Ramos (cell line): Measurements from ENCODE around the gene NUDT9.
"Not testable (repeated sequence)": the region's sequence is repeated elsewhere in the genome, so short reads cannot be mapped to it uniquely, and the experiment has no call there.

ENCODE experiments used
- in situ Hi-C: fragments of 300-500 bp; cut with MboI; formaldehyde crosslinking; loops from one replicate; pipeline ENCODE4 v1.14.3; 2022; ENCODE audit warnings: low sequenced_read_pairs; ENCODE audit not compliant: unreplicated experiment

The NUDT9 gene, protein sequence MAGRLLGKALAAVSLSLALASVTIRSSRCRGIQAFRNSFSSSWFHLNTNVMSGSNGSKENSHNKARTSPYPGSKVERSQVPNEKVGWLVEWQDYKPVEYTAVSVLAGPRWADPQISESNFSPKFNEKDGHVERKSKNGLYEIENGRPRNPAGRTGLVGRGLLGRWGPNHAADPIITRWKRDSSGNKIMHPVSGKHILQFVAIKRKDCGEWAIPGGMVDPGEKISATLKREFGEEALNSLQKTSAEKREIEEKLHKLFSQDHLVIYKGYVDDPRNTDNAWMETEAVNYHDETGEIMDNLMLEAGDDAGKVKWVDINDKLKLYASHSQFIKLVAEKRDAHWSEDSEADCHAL

DNA sequence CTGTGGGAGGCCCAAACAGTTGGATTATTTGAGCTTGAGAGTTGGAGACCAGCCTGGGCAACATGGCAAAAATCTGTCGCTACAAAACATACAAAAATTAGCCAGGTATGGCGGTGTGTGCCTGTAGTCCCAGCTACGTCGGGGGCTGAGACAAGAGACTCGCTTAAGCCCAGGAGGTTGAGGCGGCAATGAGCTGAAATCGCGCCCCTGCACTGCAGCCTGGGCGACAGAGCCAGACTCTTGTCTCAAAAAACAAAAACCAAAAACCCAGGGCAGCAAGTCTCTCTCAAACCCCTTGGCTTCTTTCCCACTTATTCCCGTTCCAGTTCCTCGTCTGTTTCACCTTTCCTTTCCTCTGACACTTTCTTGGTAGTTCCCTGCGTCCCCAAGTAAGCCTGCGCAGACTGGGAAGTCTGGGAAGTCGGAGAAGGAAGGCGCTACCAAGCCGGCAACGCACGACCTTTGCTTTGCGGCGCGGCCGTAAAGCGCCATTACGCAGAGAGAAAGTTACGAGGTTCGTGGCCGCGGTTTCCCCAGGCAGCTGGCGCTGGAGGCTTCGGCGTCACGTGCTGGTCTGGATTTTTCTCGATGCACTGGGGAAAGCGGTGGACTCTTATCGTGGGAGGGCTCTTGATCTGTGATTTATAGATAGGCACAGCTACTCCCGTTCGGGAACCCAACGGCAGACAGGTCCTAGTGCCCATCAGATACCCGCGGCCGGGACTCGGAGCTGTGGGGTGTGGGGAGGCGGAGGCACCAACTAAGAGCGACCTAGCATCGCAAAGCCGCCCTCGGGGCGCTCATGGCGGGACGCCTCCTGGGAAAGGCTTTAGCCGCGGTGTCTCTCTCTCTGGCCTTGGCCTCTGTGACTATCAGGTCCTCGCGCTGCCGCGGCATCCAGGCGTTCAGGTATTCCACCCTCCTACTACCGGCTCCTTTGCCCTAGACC lies at the start of gene NUDT9:
NUDT9 (plus strand) TSS at position 470 of the 949 bp plus-strand sequence; CDS start at position 803, 333 bp downstream.
- in situ Hi-C loops: no loop called here

DNA sequence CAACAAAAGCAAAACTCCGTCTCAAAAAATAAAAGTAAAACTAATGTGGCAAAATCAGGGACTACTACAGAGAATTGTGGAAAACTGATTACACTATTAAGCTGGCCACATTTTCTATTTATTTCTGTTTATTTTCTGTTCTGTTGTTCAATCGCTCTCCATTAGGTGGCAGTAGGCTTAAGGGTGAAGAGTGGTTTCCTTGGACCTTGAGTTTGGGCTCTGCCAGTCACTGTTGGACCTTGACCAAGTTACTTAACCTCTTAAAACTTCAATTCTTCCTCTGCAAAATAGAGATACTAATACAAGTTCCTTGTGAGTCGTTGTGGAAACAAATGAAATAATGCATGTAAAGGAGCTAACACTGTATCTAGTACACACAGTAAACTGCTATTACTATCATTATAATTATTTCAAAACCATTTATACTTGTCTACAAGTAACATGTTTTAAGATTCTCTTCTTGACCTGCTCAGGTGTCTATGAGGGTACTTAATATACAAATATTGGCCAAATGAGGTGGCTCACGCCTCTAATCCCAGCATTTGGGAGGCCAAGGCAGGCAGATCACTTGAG lies 46.6 kb upstream of the NUDT9 start:
- in situ Hi-C loops: loop anchor here (10.0 kb wide), 1 partner anchor 89 kb away; no protein-coding TSS in a partner anchor

DNA sequence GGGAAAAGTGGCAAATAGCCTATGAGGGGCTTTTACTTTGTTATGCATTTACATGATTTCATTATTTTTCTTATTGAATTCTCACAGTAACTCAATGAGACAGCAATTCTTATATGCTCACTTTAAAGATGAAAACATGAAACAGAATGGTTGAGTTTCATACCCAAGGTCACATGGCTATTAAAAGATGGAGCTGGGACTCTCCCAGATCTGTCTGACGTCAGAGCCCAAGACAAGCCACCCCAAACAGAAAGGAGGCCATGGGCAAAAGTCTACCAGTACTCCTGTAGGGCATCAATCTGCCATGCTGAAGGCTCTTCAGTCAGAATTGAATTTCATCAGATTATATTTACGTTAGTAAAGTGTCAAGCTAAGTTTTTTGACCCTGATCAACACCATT lies 44.6 kb upstream of the NUDT9 start:
- in situ Hi-C loops: loop anchor here (10.0 kb wide), 1 partner anchor 87 kb away; no protein-coding TSS in a partner anchor

DNA sequence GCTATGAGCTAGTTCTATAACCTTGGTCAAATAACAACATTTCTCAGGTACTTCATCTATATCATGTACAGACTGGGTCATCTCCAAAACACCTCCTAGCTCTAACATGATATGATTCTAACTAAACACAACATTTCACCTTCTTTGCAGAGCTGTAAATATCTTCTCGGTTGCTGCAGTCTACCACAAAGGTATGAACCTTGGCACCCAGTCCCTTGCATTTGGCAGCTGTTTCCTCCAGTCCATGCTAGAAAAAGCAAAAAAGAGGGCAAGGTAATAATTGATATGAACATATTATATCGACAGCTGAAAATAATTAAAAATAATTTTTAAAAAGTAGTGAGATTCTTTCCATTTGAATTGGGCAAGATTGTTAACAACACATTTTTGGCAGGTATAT lies 40.3 kb upstream of the NUDT9 start:
- in situ Hi-C loops: no loop called here

DNA sequence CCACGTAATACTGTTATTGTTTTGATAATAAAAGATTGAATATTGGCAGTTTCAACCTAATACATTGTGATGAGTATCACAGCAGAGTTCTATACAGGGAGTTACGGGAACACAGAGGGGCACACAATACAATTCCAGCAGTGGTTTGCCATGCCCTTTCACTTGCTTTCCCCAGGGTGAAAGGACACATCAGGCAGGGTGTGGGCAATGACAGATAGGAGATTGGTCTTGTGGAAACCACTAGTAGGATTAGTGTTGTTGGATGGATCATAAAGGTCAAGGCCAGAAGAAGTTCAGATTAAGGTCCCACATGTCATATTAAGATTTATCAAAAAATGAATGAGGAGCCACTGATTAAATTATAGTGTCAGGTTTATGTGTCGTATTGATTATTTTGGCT lies 39.4 kb upstream of the NUDT9 start:
- in situ Hi-C loops: no loop called here

DNA sequence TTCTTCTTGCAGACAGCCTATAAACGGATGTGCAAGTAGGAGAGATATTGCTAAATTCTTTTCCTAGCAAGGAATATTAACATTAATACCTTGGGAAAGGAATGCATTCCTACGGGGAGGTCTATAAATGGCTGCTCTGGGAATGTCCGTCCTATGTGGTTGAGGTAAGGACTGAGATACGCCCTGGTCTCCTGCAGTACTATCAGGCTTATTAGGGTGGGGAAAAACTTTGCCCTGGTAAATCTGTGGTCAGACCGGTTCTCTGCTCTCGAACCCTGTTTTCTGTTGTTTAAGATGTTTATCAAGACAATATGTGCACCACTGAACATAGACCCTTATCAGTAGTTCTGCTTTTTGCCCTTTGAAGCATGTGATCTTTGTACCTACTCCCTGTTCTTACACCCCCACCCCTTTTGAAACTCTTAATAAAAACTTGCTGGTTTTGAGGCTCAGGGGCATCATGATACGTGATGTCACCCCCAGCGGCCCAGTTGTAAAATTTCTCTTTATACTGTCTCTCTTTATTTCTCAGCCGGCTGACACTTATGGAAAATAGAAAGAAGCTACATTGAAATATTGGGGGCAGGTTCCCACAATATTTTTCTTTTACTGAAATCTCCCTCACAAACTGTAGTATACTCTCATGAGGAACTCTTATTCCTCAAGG lies 37.8 kb upstream of the NUDT9 start:
- in situ Hi-C loops: not testable (repeated sequence)

DNA sequence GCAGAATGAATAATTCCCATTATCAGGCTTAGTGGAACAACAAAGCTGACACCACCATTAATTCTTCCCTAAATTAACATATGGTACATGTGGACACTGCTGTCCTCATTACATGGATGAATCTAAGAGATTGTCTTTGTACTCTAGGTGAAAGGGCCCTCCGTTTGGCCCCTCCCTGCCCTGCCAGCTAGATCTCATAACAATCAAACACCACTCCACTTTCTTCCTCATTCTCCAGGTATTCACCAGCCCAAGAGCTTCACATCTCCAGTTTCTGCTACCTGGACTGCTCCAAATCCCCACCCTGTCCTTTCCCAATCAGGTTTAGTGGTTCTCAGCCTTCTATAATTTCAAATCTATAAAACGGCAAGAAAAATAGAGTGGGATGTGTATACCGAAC lies 35.1 kb upstream of the NUDT9 start:
- in situ Hi-C loops: no loop called here

DNA sequence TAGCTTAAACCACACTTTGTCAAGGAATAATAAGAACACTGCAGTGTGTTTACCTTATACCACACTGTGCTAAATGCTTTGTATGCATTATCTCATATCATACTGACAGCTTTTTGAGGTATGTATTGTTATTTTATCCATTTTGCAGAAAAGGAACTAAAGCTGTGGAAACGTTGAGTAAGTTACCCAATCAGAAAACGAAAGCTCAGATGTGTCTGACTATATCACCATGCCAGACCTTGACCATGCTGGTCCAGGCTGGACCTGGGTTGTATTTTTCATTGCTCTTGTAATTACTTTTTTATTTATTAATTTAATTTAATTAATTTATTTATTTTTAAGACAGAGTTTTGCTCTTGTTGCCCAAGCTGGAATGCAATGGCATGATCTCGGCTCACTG lies 33.5 kb upstream of the NUDT9 start:
- in situ Hi-C loops: no loop called here

DNA sequence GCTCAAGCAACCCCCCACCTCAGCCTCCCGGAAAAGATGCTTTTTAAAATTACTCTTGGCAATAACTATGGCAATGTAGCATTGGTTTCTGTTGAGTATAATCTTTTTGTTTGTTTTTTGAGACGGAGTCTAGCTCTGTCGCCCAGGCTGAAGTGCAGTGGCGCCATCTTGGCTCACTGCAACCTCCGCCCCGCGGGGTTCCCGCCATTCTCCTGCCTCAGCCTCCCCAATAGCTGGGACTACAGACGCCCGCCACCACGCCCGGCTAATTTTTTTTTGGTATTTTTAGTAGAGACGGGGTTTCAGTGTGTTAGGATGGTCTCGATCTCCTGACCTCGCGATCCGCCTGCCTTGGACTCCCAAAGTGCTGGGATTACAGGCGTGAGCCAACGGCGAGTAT lies 32.3 kb upstream of the NUDT9 start:
- in situ Hi-C loops: not testable (repeated sequence)

DNA sequence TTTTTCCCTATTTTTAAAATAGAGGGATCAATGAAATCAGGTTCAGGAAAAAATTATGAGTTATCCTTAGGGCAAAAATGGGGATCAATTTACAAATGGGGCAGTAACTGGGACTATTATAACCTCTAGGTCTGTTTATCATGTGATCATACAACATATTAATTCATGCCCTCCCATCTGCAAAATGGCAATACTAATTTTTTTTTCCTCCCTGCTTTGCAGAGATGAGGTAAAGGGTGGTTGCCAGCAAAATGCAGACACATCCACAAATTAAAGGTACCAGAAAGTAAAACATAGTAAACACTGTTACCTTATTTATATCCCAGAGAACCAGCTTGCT lies 31.9 kb upstream of the NUDT9 start:
- in situ Hi-C loops: no loop called here

DNA sequence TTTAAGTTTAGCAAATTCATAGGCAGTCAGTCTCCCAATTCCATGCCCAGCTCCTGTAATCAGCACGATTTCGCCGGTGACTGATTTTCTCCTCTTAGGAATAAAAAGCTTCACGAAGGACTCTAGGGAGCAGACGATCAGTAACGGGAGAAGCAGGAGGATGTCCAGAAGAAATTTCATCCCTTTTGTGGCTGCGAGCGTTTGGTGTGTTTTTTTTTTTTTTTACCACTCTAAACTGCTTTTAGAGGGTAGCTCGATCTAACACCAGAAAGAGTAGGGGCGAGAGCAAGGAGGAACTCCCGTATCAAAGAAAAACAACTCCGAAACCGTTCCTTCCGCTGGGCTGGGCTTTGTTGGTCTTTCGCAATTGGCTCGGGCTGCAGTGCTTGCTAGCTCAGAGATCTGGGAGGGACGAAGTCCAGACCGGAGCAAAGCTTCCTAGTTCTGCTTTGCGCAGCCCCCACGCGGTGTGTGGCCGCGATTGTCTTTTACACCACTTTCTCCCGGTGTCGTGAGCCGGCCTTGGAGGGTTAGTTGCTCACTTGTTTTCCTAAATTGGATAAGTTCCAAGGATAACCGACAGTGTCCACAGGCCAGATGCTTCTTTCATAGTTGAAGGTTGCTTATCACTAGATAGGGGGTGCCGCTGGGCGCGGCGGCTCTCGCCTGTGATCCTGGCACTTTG lies 31.3 kb upstream of the NUDT9 start, which contains the start of gene HSD17B11:
HSD17B11 (minus strand) TSS at position 298 of the 685 bp plus-strand sequence; CDS start at position 180, 118 bp downstream.
- in situ Hi-C loops: no loop called here

DNA sequence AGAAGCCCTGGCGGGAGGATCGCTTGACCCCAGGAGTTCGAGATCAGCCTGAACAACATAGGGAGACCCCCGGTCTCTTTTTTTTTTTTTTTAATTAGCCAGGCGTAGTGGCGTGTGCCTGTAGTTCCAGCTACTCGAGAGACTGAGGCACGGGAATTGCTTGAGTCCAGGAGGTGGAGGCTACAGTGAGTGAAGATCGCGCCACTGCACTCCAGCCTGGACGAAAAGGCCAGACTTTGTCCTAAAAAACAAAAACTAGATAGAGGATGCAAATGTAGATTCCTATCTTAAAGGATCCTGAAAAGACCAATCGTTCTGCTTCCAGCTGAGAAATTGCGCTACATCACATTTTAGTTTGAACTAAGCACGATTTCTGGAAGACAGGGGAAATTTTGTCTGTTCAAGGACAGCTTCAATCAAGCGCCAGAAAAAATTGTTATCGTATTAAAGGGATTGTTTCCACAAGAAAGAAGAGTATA lies 30.8 kb upstream of the NUDT9 start:
- in situ Hi-C loops: no loop called here

DNA sequence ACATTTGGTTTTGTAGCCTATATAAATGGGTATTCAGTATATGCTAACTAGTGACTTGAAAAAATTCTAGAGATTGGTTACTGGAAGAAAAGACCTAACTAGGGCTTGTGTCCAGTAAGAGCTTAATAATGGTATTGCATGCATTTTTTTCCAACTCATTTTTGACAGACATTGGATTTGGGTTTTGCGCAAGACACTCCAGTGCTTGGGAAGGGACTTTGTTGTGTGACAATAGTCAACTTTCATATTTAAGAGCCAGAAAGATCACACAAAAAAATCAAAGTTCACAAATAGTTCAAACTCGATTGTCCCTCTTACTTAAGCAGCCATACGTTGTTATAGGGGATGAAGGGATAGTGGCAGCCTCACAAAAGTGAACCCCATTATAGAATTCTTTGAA lies 30.2 kb upstream of the NUDT9 start:
- in situ Hi-C loops: no loop called here

DNA sequence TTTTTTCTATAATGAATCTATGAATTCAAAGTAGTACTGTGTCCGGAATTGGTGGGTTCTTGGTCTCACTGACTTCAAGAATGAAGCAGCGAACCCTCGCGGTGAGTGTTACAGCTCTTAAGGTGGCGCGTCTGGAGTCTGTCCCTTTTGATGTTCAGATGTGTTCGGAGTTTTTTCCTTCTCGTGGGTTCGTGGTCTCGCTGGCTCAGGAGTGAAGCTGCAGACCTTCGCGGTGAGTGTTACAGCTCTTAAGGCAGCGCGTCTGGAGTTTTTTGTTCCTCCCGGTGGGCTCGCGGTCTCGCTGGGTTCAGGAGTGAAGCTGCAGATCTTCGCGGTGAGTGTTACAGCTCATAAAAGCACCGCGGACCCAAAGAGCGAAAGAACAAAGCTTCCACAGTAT lies 27.3 kb upstream of the NUDT9 start:
- in situ Hi-C loops: not testable (repeated sequence)

DNA sequence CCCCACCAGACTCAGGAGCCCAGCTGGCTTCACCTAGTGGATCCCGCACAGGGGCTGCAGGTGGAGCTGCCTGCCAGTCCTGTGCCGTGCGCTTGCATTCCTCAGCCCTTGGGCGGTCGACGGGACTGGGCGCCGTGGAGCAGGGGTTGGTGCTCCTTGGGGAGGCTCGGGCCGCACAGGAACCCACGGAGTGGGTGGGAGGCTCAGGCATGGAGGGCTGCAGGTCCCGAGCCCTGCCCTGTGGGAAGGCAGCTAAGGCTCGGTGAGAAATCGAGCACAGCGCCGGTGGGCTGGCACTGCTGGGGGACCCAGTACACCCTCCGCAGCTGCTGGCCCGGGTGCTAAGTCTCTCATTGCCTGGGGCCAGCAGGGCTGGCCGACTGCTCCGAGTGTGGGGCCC lies 26.5 kb upstream of the NUDT9 start:
- in situ Hi-C loops: not testable (repeated sequence)

DNA sequence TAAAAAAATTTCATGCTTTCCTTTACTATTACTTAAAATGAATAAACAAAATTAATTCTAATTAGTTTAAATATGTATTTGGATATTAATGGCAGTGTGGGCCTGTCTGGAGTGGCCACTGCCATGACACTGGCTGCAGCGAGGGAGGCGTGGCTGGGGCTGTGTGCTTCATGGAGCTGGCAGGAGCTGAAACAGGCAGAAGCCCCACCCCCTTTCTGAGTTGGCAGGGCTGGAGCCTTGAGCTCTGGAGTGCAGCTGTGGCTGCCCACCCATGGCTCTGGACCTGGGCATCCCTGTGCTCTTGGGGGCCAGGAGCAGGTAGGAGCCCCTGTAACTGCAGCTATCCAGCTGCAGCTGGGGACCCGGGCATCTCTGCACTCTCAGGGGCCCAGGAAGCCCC lies 23.2 kb upstream of the NUDT9 start:
- in situ Hi-C loops: no loop called here

DNA sequence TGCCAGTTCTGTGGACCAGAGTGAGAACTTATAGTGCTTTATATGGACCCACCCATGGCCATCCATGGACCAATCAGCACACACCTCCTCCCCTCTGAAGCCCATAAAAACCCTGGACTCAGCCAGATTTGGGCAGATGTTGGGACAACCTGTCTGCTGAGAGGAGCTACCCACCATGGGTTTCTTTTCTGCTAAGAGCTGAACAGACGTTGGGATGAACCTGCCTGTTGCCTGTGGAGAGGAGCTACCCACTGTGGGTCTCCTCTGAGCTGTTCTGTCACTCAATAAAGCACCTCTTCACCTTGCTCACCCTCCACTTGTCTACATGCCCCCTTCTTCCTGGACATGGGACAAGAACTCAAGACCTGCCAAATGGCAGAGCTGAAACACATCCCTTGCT lies 22.4 kb upstream of the NUDT9 start:
- in situ Hi-C loops: no loop called here

DNA sequence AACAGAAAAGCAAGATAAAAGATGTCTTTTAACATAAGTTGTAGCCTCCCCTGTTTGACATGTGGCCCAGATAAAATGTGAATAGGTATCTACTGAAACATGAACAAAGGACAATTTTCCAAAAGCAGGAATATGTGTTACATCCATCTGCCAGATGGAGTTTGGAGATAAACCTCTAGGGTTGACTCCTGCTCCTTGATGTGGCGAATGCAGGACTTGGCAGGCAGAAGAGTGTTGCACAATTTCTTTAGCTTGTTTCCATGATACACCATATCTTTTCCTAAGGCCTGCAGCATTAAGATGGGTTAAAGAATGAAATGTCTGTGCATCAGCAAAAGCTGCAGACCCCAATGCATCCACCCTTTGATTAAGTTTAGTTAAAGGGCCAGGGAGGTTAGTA lies 18.6 kb upstream of the NUDT9 start:
- in situ Hi-C loops: not testable (repeated sequence)

DNA sequence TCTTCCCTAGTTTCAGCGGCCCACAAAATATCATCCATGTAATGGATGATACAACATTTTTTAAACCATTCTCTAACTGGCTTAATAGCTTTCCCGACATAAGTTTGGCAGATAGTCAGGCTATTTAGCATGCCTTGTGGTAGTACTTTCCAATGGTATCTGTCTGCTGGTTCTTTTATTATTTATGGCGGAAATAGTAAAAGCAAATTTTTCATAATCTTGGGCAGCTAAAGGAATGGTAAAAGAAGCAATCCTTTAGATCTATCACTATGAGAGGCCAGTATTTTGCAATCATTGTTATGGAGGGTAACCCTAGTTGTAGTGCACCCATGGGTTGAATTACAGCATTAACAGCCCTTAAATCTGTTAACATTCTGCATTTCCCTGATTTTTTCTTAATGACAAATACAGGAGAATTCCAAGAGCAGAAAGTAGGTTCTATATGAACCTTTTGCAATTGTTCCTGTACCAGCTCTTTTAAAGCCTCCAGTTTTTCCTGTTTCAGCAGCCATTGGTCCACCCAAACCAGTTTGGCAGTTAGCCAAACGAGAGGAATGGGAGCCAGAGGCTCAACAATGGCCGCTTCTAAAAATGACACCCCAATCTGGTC lies 17.1 kb upstream of the NUDT9 start:
- in situ Hi-C loops: no loop called here
